Peyer's patch (tissue), 4 donors: ENCODE measurements around the gene MNS1.

Experiments used
- CTCF ChIP-seq, 6 experiments: fragments of 450-650 bp in 4 of 6; fragments of 200-600 bp in 2 of 6; sonication (generic) in 1 of 6; IDR thresholded peaks; one replicate each; pipeline ENCODE4 v1.5.1; 2017 to 2019; ENCODE audit warnings: antibody characterized with exemption in 6 of 6, mild to moderate bottlenecking in 3 of 6, moderate library complexity in 1 of 6
- POLR2A ChIP-seq, 2 donors: fragments of 450-650 bp; IDR thresholded peaks; one replicate each; pipeline ENCODE4 v1.5.1; 2017; ENCODE audit warnings: antibody characterized with exemption in 2 of 2, mild to moderate bottlenecking in 2 of 2, moderate library complexity in 2 of 2

GRCh38 chr15:56410721-56411120 is 54.2 kb downstream of the MNS1 start:
- TF ChIP-seq CTCF (IDR thresholded peaks at IDR 0.05) (no peak), POLR2A (IDR thresholded peaks at IDR 0.05) (no peak)
